HCT116 (cell line): ENCODE results near the gene FERMT1. TPM values are rescaled to one million over a fixed set of nuclear protein-coding genes. Genes with fewer than 3 reads are reported as not detected.

Source experiments
- ATAC-seq: fragments of 200-7000 bp; cut with Tn5 transposase; 2 replicates; pipeline ENCODE4 v1.9.1; 2020; ENCODE audit warnings: mild to moderate bottlenecking, moderate library complexity
- BruUV-seq: library from RNA; stranded (reverse); fragments of 400-500 nt; replicated peaks from 2 replicates; lab custom pipeline; 2021; lab: Mats Ljungman, UMichigan
- CTCF ChIA-PET: fragments of 300-600 bp; sonication (Branson Sonifier 250); formaldehyde crosslinking; loops from one replicate; lab custom pipeline; 2021; ENCODE audit warnings: antibody characterized with exemption; lab: Charles Lee
- POLR2A ChIA-PET: fragments of 300-600, 350-600 bp; sonication (Branson Sonifier 250); formaldehyde crosslinking; loops from one replicate; lab custom pipeline; 2021; ENCODE audit warnings: antibody characterized with exemption; lab: Charles Lee
- RAD21 ChIA-PET, 2 experiments: fragments of 300-600 bp; sonication (Branson Sonifier 250); formaldehyde crosslinking; loops; one replicate each; lab custom pipeline; 2023; ENCODE audit warnings: low total read pairs in 2 of 2; ENCODE audit not compliant: uncharacterized antibody in 2 of 2, unreplicated experiment in 2 of 2, low non-redundant PET in 1 of 2; lab: Charles Lee
- DNase-seq: peaks from one replicate; pipeline ENCODE4 v3.0.0-alpha.2; 2010; ENCODE audit warnings: low read depth, low spot score
- H2AFZ ChIP-seq: fragments of 200-600 bp; shearing (Covaris generic), sonication (generic); 2 replicates; pipeline ENCODE4 v1.6.1; 2017; ENCODE audit warnings: low read depth, mixed run types, mixed read lengths, antibody characterized with exemption, low read length; ENCODE audit not compliant: poor library complexity, severe bottlenecking
- H3K27ac ChIP-seq: 2 replicates; pipeline ENCODE4 v1.5.1; 2012; ENCODE audit warnings: low read depth, low read length
- H3K27me3 ChIP-seq: fragments of 200-600 bp; sonication (generic); 2 replicates; pipeline ENCODE4 v1.6.1; 2016; ENCODE audit warnings: mixed run types, low read length, mixed read lengths; ENCODE audit not compliant: insufficient read depth
- H3K36me3 ChIP-seq, 2 experiments: fragments of 200-500 bp in 1 of 2; fragments of 200-600 bp in 1 of 2; sonication (Bioruptor generic) in 1 of 2; sonication (generic) in 1 of 2; 2 replicates each; pipeline versions ENCODE4 v1.5.1 to v1.6.1; 2014 to 2016; ENCODE audit warnings: low read length in 2 of 2, inconsistent platforms in 1 of 2, mixed read lengths in 1 of 2, mixed run types in 1 of 2; ENCODE audit not compliant: insufficient read depth in 2 of 2, control insufficient read depth in 1 of 2
- H3K4me1 ChIP-seq, 2 experiments: fragments of 200-600 bp in 1 of 2; sonication (generic) in 1 of 2; 2 replicates each; pipeline versions ENCODE4 v1.5.1 to v1.6.1; 2012 to 2017; ENCODE audit warnings: low read length in 2 of 2, inconsistent platforms in 1 of 2, mild to moderate bottlenecking in 1 of 2, mixed read lengths in 1 of 2, mixed run types in 1 of 2, moderate library complexity in 1 of 2; ENCODE audit not compliant: insufficient read depth in 2 of 2, control insufficient read depth in 1 of 2
- H3K4me2 ChIP-seq: fragments of 200-600 bp; sonication (generic); 2 replicates; pipeline ENCODE4 v1.6.1; 2017; ENCODE audit warnings: mixed run types, low read length, mixed read lengths
- H3K4me3 ChIP-seq, 2 experiments: fragments of 200-600 bp in 1 of 2; sonication (generic) in 1 of 2; replicated peaks in 1 of 2; 2 replicates each; pipeline ENCODE4 v1.5.1; 2011 to 2016; ENCODE audit warnings: low read length in 2 of 2, control low read depth in 1 of 2, low read depth in 1 of 2, mild to moderate bottlenecking in 1 of 2, mixed read lengths in 1 of 2, mixed run types in 1 of 2
- H3K79me2 ChIP-seq: fragments of 200-600 bp; sonication (generic); 2 replicates; pipeline ENCODE4 v1.6.1; 2017; ENCODE audit warnings: mild to moderate bottlenecking, mixed run types, low read length, moderate library complexity, mixed read lengths; ENCODE audit not compliant: insufficient read depth
- H3K9ac ChIP-seq: fragments of 200-600 bp; sonication (generic); 2 replicates; pipeline ENCODE4 v1.6.1; 2016; ENCODE audit warnings: low read length, mixed read lengths
- H3K9me2 ChIP-seq: fragments of 200-600 bp; sonication (generic), shearing (Covaris generic); 2 replicates; pipeline ENCODE4 v1.6.1; 2017; ENCODE audit warnings: mixed run types, mild to moderate bottlenecking, moderate library complexity; ENCODE audit not compliant: insufficient read depth
- H3K9me3 ChIP-seq, 2 experiments: fragments of 200-500 bp in 1 of 2; fragments of 200-600 bp in 1 of 2; sonication (Bioruptor generic) in 1 of 2; sonication (generic) in 1 of 2; 2 replicates each; pipeline ENCODE4 v1.6.1; 2014 to 2017; ENCODE audit warnings: low read length in 2 of 2, mixed read lengths in 2 of 2, inconsistent platforms in 1 of 2, low read depth in 1 of 2, mild to moderate bottlenecking in 1 of 2, mixed run types in 1 of 2, moderate library complexity in 1 of 2; ENCODE audit not compliant: control insufficient read depth in 1 of 2, insufficient read depth in 1 of 2
- H4K20me1 ChIP-seq: fragments of 200-600 bp; sonication (generic), shearing (Covaris generic); 2 replicates; pipeline ENCODE4 v1.6.1; 2017; ENCODE audit warnings: mixed run types, mild to moderate bottlenecking, moderate library complexity; ENCODE audit not compliant: insufficient read depth
- CEBPB ChIP-seq: IDR thresholded peaks from 2 replicates; pipeline ENCODE4 v1.6.1; 2012; ENCODE audit warnings: low read depth
- ELF1 ChIP-seq: IDR thresholded peaks from 2 replicates; pipeline ENCODE4 v1.6.1; 2012; ENCODE audit warnings: low read depth, borderline replicate concordance
- EZH2 ChIP-seq: fragments of 200-600 bp; sonication (generic); IDR thresholded peaks from 2 replicates; pipeline ENCODE4 v1.6.1; 2017; ENCODE audit warnings: antibody characterized with exemption, mixed run types
- EZH2phosphoT487 ChIP-seq: fragments of 200-600 bp; IDR thresholded peaks from 2 replicates; pipeline ENCODE4 v1.6.1; 2018; ENCODE audit warnings: antibody characterized with exemption, borderline replicate concordance
- JUND ChIP-seq: IDR thresholded peaks from 2 replicates; pipeline ENCODE4 v1.6.1; 2012
- POLR2A ChIP-seq: IDR thresholded peaks from 2 replicates; pipeline ENCODE4 v1.7.0; 2011; ENCODE audit warnings: borderline replicate concordance; ENCODE audit not compliant: insufficient read depth, insufficient read length; ENCODE audit errors: extremely low read depth
- RAD21 ChIP-seq: IDR thresholded peaks from 2 replicates; pipeline ENCODE4 v1.6.1; 2012; ENCODE audit warnings: low read depth, mild to moderate bottlenecking
- SIN3A ChIP-seq: IDR thresholded peaks from 2 replicates; pipeline ENCODE4 v1.6.1; 2012; ENCODE audit warnings: low read depth
- SP1 ChIP-seq: IDR thresholded peaks from 2 replicates; pipeline ENCODE4 v1.6.1; 2012; ENCODE audit warnings: low read depth
- SRF ChIP-seq: IDR thresholded peaks from 2 replicates; pipeline ENCODE4 v1.6.1; 2012; ENCODE audit warnings: low read depth
- TCF7L2 ChIP-seq: IDR thresholded peaks from 2 replicates; pipeline ENCODE4 v1.7.0; 2011; ENCODE audit warnings: borderline replicate concordance, inconsistent platforms; ENCODE audit not compliant: insufficient read depth, insufficient read length; ENCODE audit errors: extremely low read depth
- YY1 ChIP-seq: IDR thresholded peaks from 2 replicates; pipeline ENCODE4 v1.6.1; 2011; ENCODE audit warnings: low read length, low read depth, moderate library complexity, mild to moderate bottlenecking; ENCODE audit not compliant: insufficient replicate concordance; ENCODE audit errors: extremely low read depth
- ZFX ChIP-seq: fragments of 450-650 bp; IDR thresholded peaks from 2 replicates; pipeline ENCODE4 v1.6.1; 2017
- ZNF274 ChIP-seq: fragments of 200-500 bp; sonication (Bioruptor generic); IDR thresholded peaks from 2 replicates; pipeline ENCODE4 v1.6.1; 2014; ENCODE audit warnings: mild to moderate bottlenecking, low read depth, low read length, inconsistent platforms
- intact Hi-C: fragments of 100-400 bp; cut with micrococcal nuclease; formaldehyde crosslinking; loops from 2 replicates; pipeline ENCODE4 v1.10.0; 2022
- total RNA-seq: library from RNA; stranded (reverse); gene quantifications from one replicate; pipeline ENCODE4 v1.2.1, GENCODE V29; 2021; ENCODE audit not compliant: unreplicated experiment
- TF ChIP-seq, protein P1 (sequence below): IDR thresholded peaks from 2 replicates; pipeline ENCODE4 v1.6.1; 2012
- TF ChIP-seq, protein P2 (sequence below): IDR thresholded peaks from 2 replicates; pipeline ENCODE4 v1.6.1; 2011; ENCODE audit warnings: mild to moderate bottlenecking, low read length, moderate library complexity; ENCODE audit not compliant: insufficient replicate concordance; ENCODE audit errors: extremely low read depth

FERMT1 gene
- total RNA-seq, 1 experiment from 2014 or later: 34.9 TPM

DNA sequence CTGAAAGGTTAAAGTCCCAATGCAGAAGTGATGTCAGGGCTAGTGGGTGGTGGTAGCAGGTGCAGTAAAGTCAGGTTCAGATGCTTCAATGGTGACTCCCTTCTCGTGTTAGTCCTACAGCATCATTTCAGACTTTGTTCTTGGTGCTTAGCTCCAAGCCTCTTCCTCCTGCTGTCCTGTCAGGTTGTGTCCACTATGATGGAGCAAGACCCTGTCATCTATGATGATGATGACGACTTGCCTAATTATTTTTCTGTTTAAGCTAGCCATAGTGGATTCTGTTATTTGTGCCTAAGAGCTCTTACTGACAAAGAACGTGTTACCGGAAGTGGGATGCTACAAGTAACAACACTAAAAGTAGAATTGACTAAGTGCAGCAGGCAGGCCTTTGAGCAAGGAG, 5.0 kb upstream of the FERMT1 start (continued):
- TF ChIP-seq YY1: no peak
- no peak for TF ChIP-seq SIN3A
- TF ChIP-seq ZNF274: no peak

DNA sequence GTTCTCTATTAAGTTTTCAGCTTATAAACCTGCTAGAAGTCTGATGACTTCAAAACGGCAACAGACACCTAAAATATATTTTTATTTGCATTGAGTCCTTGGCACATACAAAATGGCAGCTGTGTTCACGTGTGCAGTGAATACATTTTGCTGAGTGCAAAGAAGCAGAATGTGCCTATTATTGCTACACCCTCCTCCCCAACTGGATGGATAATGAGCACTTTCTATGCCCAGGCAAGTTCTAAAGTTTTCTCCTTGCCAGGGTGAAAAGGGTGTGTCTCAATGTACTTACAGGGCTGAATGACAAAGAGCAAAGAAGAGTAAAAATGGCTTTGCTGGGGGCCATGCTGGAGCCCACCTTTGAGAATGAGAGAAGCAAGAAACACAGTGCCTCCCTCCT, 4.0 kb upstream of the FERMT1 start:
- H3K36me3 ChIP-seq: no peaks in the 10 kb centered on the region
- POLR2A ChIA-PET: no interaction called here
- no peak overlapping the region for H3K27ac ChIP-seq
- H3K9me2 ChIP-seq: no peaks in the 10 kb centered on the region
- intact Hi-C loops: no loop called here
- RAD21 ChIA-PET: no interaction called here
- H4K20me1 ChIP-seq: no peaks in the 10 kb centered on the region
- no peaks in the 10 kb centered on the region for H3K9me3 ChIP-seq
- CTCF ChIA-PET: interaction anchor here (2.1 kb wide), 1 partner anchor 14 kb away, joined by 5 read pairs; no protein-coding TSS in a partner anchor
- no peak overlapping the region for H3K4me3 ChIP-seq
- TF ChIP-seq ELF1: no peak
- no peak for TF ChIP-seq SRF
- TF ChIP-seq CEBPB: no peak
- TF ChIP-seq JUND: no peak
- TF ChIP-seq TCF7L2: no peak
- no peak for TF ChIP-seq POLR2A
- no peak for TF ChIP-seq YY1
- TF ChIP-seq EZH2phosphoT487: no peak
- ATAC-seq: no peak
- no peak overlapping the region for H3K4me2 ChIP-seq
- no peak for DNase-seq
- H2AFZ ChIP-seq: no peak overlapping the region
- no peak overlapping the region for H3K9ac ChIP-seq
- no TSS peak for BruUV-seq
- peaks cover 11 to 26% of the 10 kb centered on the region in 2 experiments for H3K4me1 ChIP-seq
- H3K27me3 ChIP-seq: no peaks in the 10 kb centered on the region
- H3K79me2 ChIP-seq: peaks cover 8% of the 10 kb centered on the region

DNA sequence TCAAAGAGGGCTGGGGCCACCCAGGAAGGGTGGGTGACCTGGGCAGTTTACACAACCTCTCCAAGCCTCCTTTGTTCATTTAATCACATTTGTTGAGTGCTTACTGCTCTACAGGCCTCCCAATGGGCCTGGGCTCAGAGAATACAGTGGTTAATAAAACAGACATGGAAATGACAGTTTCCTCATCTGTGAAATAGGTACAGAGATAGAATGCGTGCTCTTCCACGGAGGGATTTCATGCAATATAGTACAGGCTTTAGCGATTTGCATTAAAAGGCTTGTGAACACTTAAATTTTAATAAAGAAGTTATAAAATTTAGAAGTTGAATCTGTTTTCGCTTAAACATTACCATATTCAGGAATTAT, 802 bp upstream of the FERMT1 start:
- Histone ChIP-seq H3K9me2 (no peaks in the 10 kb centered on the region), H3K27ac (peak overlapping the region; percentile 92), H4K20me1 (no peaks in the 10 kb centered on the region), H3K9me3 (no peaks in the 10 kb centered on the region), H3K79me2 (peaks cover 19% of the 10 kb centered on the region), H3K9ac (peak overlapping the region; percentile 82), H3K4me3 (peak overlapping the region; percentile 81 to 82), H2AFZ (peak overlapping the region; percentile 98), H3K36me3 (peaks cover 3 to 6% of the 10 kb centered on the region in 2 experiments; a peak in 2 of 4 replicates), H3K4me1 (peaks cover 19 to 34% of the 10 kb centered on the region in 2 experiments), H3K4me2 (peak overlapping the region; percentile 90), H3K27me3 (no peaks in the 10 kb centered on the region)
- ATAC-seq (no peak), DNase-seq (no peak)
- POLR2A ChIA-PET: no interaction called here
- intact Hi-C loops: no loop called here
- BruUV-seq: no TSS peak
- RAD21 ChIA-PET: no interaction called here
- CTCF ChIA-PET: no interaction called here
- TF ChIP-seq, protein P1, sequence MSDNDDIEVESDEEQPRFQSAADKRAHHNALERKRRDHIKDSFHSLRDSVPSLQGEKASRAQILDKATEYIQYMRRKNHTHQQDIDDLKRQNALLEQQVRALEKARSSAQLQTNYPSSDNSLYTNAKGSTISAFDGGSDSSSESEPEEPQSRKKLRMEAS: peak; percentile 6; the same call in 1 of the 2 replicates
- TF ChIP-seq YY1 (no peak), RAD21 (no peak), ZNF274 (no peak), SP1 (no peak), ZFX (no peak), EZH2 (no peak)
- TF ChIP-seq, protein P2, sequence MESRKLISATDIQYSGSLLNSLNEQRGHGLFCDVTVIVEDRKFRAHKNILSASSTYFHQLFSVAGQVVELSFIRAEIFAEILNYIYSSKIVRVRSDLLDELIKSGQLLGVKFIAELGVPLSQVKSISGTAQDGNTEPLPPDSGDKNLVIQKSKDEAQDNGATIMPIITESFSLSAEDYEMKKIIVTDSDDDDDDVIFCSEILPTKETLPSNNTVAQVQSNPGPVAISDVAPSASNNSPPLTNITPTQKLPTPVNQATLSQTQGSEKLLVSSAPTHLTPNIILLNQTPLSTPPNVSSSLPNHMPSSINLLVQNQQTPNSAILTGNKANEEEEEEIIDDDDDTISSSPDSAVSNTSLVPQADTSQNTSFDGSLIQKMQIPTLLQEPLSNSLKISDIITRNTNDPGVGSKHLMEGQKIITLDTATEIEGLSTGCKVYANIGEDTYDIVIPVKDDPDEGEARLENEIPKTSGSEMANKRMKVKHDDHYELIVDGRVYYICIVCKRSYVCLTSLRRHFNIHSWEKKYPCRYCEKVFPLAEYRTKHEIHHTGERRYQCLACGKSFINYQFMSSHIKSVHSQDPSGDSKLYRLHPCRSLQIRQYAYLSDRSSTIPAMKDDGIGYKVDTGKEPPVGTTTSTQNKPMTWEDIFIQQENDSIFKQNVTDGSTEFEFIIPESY: peak; percentile 1
